Measurements from ENCODE around the gene PTPRK.

PTPRK gene

DNA sequence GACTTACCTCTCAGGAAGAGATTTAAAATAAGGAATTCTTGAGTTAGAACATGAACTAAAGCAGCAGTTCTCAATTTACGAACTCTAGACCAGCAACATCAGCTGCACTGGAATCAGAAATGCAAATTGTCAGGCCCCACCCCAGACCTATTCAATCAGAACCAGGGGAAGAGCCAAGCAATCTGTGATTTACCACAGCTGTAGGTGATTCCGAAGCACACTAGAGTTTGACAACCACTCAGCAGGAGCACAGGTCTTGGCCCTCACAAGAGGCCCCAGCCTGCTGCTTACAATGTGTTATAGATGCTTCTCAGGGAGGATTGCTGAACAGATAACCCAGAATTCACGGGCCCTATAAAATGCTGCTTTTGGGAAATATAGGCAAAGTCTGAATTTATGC, 279.2 kb downstream of the PTPRK start:
- DNase-seq = no peak

DNA sequence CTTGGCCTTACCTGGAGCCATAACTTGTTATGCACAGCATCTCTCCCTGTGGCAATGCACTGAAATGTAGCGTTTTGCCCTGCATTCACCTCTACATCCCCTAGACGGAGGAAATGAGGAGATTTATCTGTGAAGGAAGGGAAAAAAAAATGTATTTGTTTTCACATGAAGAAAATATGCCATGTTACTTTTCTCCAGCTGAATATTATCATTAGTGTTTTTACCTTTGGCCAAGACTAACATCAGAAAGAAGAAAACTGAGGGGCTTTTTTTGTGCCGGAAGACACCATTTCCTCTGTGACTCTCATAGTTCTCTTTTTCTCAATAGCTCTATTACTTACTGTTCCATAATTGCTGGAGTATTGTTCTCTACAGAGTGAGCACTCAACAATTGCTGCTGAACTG, 280.4 kb downstream of the PTPRK start:
- peak; percentile 29 for DNase-seq

DNA sequence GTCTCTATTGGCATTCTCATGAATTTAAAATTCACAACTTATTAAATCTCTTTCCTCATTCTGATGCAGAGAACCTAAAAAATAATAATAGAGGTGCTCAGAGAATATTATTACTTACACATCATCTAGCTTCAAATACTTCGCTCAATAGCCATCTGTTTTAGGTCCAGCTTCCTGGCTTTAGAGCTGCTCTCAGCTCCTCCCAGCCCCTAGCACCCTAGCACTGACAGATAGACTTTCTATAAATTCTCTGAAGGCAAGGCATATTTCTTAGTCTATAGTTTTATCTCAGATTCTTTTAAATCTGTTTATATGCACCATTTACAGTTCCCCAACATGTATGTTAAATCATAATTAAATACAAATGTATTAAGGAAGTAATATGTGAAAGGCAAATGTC, 281.3 kb downstream of the PTPRK start:
- DNase-seq = no peak

DNA sequence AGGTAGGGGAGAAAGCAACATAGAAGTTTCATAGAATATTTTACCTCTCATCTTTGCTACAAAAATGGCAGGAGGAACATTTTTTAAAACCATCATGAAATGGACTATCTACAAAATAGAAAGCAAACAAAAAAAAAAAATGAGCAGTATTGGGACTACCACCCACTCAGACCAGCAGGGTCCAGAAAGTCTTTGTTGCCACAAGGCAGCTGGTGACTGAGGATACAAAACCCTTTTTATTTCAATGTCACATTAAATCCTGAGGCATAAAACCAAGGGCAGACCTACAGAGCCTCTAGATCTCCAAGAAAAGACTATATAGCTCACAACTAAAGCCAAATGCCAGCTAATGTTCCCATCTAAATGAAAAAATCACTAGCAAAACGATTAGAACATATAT, 282.2 kb downstream of the PTPRK start:
- DNase-seq = no peak

DNA sequence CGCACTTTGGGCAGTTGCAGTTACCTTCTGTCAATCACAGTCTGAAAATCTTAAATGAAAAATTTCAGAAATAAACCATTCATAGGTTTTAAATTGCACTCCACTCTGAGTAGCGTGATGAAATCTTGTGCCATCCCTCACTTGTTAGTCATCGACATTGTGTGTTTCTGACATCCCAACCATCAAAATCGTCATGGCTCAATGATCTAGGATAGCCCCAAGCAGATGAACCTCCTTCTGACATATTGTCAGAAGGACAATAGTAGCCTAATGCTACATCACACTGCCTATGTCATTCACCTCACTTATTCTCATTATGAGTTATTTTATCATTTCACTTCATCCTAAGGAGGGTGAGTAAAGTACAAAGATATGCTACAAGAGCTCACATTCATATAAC, 284.8 kb downstream of the PTPRK start:
- no peak for DNase-seq

DNA sequence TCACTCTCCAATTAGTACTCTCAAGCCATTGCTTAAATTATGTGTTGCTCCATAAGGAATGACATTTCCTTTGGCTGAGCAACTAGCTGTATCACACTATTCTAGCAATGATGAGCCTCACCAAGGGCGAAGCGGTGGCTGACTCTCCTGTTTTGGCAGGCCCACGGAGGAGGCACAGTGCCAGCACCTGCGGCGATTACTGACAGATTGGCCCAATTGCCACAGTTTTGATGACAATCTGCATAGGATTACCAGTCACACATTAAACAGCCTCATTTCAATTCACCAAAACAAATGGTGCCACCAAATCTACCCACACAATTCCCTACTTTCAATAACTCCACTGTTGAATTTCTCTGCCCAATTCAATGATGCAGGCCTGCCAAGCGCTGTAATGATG, 286.9 kb downstream of the PTPRK start:
- peak; percentile 37 for DNase-seq

DNA sequence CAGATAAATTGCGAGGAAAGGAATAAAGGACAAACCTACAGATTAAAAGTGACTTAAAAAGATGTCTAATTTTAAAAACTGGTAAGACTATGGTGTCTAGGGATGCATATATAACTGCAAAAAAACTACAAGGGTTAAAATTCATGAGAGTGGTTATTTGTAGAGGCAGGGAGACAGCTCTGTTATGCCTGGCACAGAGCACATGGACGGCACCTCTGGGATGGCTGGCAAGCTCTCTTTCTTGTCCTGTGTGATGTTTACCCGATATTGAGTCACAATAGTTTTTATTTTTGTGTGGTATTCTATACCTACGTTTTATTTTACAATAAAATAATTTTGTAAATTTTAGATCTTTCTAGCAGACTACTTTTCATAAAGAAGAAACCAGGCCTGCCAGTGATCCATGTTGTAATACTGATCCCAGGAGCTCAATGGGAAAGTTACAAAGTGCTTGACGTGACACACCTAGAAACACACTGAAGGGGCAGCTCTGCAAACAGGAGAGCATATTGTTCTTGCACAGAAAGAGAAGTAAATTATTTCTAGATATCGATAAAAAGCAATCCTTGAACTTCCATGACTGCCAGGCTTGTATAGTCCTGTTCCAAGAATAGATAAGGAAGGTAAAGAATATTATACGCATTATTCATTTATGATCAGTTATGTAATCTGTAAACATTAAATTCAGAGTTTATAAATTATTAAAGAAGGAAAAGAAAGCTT, 290.0 kb downstream of the PTPRK start:
- no peak for DNase-seq

DNA sequence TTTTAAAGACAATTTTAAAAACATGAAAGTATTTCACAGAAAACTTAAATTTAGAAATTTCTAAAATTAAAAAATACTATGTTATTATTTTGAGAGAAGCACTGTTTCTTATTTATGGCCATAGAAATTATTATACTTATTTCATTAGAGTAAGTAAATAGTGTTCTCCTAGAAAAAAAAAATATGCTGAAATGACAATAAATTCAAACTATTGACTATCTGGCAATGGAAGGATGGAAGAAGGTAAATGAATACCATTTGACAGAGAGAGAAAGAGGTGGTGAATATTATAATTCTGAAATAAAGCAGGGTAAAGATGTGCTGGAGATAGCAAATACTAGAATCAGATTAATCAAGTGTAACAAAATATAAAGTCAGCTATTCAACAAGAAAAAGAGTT, 294.8 kb downstream of the PTPRK start:
- DNase-seq = no peak

DNA sequence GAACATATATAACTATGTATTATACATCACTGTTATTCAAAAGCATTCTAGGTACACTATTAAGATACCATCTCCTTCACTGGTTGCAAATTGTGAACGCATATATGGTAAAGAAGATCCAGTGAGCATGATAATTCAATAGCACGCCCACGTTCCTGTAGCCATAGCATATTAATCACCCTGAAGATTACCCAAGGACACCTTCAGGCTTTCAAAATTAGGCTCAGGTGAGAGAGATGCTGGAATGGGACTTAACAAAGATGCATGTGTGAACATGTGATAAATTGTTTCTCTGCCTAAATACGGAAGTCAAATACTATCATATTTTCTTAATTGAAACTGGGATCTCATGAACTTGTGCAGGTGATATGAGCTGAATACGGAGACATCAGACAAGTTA, 303.5 kb downstream of the PTPRK start:
- no peak for DNase-seq

DNA sequence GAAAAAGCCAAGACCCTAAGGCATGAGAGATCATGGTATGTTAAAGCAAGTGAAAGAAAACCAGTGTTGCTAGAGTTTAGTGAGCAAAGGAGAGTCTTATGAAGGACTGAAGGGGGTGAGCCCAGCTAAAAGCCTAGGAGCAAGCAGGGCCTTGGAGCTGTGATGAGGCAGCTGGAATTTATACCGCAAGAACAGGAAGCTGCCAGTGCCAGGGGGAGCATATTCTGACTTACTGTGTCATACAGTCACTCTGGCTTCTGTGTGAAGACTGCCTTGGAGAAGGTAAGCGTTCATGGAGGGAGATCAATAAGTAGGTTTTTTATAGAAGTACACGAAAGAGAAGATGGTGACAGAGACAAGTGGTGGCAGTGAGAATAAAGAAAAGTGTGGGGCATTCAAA, 310.6 kb downstream of the PTPRK start:
- no peak for DNase-seq

DNA sequence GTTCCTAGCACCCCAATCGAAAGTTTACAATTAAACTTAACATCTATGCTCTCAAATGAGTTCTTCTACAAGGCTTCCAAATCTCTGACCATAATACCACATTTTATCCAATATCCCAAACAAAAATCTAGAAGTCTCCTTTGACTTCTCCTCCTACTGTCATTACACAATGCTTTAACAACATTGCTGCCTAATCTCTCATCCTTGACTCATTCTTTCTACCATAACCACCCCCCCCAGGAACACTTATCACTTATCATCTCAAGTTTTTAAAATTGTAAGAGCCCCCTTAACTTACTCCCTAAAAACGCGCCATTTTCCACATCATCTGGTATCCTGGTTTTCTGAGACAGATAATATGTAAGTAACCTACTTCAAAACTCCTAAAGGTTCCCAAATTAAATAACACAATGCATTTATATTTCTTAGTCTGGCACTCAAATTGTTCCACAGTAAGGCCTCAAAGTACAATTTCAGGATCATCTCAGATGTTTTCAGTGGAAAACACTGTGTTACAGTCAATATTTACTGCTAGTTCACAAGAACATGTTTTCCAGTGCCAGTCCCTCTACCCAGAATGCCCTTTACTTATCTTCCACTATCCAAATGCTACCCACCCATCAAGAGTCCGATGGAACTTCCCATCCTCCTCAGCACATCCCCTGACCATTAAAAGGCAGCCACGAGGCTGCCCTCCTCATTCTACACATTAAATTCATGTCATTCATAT, 311.4 kb downstream of the PTPRK start:
- DNase-seq = no peak

DNA sequence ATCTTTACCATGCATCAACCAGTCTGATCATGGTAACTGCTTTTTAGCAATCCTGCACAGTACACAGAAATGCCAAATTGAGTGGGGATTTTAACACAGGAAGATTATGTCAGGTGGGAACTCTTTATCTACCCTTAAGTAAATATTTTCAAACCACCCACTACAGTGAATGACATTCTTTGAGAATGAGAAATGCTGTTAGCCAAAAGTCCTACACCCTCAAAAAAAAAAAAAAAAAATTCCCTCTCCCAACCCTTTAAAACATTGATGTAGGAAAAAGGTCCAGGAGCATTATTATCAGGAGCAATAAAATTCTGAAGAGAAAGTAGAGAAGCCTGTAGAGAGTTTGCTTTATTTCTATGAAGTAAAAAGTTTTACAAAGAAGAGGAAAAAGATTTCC, 312.3 kb downstream of the PTPRK start:
- no peak for DNase-seq

DNA sequence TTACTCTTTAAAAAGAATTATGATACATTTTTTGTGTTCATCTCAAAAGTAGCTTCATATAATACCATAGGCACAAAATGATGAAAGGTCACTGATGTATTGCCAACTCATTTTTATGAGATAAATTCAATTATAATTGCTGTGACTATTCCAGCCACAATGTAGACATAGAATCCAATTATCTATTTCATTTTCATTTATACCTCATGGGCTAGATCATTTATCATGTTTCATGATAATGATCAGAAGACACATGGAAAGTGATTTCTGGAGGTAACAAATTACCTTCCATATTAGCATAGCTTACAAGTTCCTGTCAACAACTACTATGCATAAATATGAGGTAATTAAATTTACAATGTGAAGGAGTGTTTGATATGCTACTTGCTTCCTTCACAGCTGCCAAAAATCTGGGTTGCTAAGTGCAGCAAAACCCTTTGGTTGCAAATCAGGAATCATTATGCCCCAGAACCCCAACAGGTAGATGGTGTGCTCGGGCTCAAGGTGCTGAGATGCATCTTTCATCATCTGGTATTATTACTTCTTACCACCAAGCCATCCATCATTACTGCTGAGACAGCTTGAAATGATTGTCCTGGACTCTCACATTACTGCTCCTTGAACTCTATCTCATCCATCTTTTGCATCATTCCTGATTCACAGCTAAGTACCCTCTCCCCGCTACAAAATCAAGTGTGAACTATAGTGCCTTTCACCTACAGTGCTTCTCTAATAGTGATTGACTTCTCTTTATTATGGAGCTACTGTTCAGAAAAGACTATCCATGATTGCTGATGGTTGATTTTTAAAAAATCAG, 313.6 kb downstream of the PTPRK start:
- peak; percentile 23 for DNase-seq

DNA sequence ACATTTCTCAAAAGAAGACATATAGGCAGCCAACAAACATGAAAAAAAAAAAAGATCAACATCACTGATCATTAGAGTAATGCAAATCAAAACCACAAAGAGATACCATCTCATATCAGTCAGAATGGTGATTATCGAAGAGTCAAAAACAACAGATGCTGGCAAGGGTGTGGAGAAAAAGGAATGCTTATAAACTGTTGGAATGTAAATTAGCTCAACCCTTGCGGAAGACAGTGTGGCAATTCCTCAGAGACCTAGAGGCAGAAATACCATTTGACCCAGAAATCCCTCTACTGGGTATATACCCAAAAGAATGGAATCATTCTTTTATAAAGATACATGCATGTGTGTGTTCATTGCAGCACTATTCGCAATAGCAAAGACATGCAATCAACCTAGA, 315.8 kb downstream of the PTPRK start:
- no peak for DNase-seq

DNA sequence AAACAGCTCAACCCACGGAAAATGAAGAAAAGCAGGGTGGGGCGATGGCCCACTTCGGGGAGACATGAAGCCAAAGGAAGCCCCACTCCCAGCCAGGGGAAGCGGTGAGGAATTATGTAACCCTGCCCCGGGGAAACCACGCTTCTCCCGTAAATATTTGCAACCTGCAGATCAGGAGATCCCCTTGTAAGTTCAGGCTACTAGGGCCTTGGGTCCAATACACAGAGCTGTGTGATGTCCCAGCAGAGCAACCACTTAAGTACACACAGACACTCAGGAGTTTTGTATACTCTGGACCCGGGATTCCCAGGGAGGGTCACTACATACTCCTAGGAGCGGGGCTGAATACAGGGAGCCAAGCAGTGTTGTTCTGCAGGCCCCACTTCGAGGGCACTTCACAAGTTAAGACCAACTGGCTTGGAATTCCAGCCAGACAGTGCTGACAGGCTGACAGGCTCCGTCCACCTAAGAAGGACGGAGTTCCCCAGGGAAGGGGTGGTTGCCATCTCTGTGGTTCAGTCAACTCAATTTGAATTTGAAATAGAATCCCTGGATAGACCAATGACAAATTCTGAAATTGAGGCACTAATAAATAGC, 318.1 kb downstream of the PTPRK start:
- DNase-seq = no peak

DNA sequence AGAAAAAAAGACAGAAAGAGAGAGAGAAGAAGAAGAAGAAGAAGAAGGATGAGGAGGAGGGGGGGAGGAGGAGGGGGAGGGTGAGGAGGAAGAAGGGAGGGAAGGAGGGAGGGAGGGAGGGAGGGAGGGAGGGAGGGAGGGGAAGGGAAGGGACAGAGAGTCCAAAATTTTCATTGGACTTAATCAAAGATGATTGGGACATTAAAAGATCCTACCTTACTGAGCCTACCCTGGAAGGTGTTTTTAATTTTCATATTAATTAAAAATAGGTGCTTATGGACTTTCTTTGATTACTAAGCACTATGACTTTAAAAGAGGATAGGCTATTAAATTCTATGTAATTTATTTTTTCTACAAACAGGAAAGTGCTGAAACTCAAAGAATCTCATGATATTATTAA, 319.6 kb downstream of the PTPRK start:
- DNase-seq = no peak

DNA sequence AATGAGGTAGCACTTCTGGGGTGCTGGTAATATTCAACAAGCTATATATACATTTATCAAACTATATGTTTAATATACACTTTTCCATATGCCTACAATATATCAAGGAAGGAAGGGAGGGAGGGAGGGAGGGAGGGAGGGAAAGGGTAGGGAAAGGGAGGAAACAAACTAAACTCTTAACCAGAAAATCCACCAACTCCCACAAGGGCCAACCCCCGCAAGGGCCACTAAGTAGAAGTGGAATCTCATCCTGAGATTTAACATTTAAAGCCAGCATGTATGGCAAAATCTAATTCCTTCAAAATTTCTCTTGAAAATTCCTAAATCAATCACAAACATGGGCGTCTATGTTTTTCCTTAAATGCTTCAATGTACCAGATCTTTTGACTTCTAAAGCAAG, 320.9 kb downstream of the PTPRK start:
- no peak for DNase-seq

DNA sequence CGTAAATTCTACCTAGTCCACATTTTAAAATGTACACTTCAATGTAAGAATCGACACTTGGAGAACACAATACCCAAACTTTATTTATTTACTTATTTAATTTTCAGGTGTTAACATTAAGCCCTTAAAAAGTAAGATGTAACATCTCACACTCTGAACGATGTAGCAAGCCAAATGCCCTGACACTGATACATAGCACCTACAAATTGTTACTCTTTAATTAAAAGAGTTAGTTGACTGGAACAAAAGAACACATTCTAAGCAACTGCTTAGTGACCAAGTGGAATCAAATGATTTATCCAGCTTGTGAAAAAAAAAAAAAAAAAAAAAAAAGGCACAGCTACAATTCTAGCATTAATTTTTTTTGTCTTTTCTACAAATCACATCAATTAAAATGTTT, 327.4 kb downstream of the PTPRK start:
- no peak for DNase-seq

DNA sequence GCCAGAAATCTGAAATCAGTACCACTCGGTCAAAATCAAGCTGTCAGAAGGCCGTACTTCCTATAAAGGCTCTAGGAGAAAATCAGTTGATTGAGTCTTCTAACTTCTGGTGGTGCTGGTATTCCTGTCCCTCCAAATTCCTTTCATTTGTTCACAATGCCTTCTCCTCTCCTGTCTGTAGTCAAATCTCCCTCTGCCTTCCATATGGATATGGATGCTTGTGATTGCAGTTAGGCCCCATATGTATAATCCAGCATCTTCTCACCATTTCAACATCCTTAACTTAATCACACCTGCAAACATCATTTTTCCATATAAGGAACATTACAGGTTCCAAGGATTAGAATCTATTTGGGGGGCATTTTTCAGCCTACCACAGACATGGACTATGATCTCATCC, 331.7 kb downstream of the PTPRK start:
- no peak for DNase-seq

DNA sequence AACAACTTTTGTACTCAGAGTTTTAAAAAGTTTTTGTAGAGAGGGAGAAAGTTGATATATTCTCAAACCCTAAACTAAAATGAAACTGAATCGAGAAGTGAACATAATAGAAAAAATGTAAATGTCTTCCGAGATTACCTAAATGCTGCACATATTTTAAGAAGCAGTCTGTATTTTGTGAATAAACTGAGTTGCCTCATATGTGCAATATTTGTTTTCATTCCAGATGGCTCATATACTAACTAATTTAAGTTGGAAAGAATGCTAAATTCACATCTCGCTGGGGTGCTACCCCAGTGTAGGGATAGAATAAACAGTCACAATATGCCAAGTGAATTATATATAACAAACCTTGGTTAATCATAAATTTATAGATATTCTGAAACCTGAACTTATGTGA, 333.7 kb downstream of the PTPRK start:
- no peak for DNase-seq

DNA sequence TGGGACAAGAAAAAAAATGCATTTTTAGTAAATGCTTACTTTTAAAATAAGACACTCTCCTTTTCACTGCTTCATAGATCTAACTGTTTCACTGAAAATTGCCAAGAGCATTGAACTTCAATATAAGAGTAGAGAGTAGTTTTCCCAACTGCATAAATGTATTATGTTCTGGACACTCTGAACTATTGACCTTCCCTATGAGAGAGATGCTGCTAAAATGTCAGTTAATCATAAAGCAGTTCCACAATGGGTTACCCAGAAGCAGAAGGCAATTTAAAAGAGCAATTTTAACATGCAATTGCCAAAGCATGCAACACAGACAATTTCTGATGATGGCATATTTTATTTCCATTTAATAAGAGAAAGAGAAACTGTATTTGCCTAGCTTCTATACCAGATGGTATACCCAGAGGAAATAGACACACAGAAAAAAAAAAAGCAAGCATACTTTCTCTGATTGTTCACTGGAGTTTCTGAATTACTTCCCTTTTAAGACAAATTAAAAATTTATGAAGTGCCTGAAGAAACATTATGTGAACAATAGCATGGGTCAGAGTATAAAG, 340.4 kb downstream of the PTPRK start:
- DNase-seq = peak; percentile 50

DNA sequence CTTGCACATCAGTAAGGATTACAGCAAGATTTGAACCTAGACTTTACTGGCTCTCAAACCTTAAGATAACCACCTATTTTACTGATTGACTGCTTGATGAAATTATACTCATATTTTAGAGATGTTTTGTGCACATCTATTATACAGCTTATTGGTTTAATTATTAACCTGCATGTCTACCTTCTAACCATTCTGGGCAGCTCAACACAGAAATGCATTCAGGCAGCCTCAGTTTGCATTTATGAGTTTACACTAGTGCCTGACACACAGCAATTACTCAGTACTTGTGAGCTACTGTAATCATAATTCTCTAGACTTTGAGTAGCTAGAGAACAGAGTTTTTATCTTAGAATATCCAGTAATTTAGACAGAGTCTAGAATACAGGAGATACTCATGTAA, 345.7 kb downstream of the PTPRK start:
- DNase-seq = no peak

Measured in NCI-H1105 treated with DMSO at 0.1 percent for 48 hours (cell line).